Panc1 (cell line): ENCODE data around the gene NME4.

Experiments used
- POLR2AphosphoS5 ChIP-seq: IDR thresholded peaks from 2 replicates; pipeline ENCODE4 v1.6.1; 2012; ENCODE audit warnings: mild to moderate bottlenecking, low read depth, low read length, moderate library complexity
- SIN3A ChIP-seq: IDR thresholded peaks from 2 replicates; pipeline ENCODE4 v1.6.1; 2012; ENCODE audit warnings: low read depth, mild to moderate bottlenecking, low read length, moderate library complexity, borderline replicate concordance; ENCODE audit not compliant: insufficient read depth
- TCF7L2 ChIP-seq: IDR thresholded peaks from 2 replicates; pipeline ENCODE4 v1.6.1; 2011; ENCODE audit warnings: mild to moderate bottlenecking, low read depth, low read length, inconsistent platforms
- TF ChIP-seq, protein P1 (sequence below): fragments of 450-650 bp; IDR thresholded peaks from 2 replicates; pipeline ENCODE4 v1.5.1; 2017; ENCODE audit warnings: mild to moderate bottlenecking
- TF ChIP-seq, protein P2 (sequence below), 2 experiments: IDR thresholded peaks; 2 replicates each; pipeline ENCODE4 v1.6.1; 2011 to 2012; ENCODE audit warnings: low read depth in 2 of 2, control low read depth in 1 of 2, low read length in 1 of 2, mild to moderate bottlenecking in 1 of 2, moderate library complexity in 1 of 2; ENCODE audit not compliant: insufficient read depth in 1 of 2

DNA sequence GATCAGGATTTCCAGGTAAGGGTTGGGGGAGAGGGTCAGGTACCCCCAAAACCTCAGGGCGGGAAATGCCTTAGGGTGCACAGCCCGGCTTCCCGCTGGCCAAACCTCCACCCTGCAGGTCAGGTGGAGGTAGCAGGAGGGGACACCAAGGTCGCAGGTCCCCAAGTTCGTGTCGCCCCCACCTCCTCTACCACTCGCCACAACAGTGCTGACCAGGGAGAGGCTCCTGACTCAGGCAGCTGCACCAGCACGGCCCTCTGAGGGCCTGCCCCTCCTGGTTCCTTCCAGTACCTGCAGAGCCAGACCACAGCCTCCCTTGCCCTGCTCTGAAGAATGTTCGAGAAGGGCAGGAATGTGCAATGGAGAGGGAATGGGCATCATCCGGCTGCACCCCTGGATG, 30.5 kb upstream of the NME4 start:
- TF ChIP-seq, protein P1, sequence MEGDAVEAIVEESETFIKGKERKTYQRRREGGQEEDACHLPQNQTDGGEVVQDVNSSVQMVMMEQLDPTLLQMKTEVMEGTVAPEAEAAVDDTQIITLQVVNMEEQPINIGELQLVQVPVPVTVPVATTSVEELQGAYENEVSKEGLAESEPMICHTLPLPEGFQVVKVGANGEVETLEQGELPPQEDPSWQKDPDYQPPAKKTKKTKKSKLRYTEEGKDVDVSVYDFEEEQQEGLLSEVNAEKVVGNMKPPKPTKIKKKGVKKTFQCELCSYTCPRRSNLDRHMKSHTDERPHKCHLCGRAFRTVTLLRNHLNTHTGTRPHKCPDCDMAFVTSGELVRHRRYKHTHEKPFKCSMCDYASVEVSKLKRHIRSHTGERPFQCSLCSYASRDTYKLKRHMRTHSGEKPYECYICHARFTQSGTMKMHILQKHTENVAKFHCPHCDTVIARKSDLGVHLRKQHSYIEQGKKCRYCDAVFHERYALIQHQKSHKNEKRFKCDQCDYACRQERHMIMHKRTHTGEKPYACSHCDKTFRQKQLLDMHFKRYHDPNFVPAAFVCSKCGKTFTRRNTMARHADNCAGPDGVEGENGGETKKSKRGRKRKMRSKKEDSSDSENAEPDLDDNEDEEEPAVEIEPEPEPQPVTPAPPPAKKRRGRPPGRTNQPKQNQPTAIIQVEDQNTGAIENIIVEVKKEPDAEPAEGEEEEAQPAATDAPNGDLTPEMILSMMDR: no peak
- TF ChIP-seq POLR2AphosphoS5: no peak
- TF ChIP-seq, protein P2, sequence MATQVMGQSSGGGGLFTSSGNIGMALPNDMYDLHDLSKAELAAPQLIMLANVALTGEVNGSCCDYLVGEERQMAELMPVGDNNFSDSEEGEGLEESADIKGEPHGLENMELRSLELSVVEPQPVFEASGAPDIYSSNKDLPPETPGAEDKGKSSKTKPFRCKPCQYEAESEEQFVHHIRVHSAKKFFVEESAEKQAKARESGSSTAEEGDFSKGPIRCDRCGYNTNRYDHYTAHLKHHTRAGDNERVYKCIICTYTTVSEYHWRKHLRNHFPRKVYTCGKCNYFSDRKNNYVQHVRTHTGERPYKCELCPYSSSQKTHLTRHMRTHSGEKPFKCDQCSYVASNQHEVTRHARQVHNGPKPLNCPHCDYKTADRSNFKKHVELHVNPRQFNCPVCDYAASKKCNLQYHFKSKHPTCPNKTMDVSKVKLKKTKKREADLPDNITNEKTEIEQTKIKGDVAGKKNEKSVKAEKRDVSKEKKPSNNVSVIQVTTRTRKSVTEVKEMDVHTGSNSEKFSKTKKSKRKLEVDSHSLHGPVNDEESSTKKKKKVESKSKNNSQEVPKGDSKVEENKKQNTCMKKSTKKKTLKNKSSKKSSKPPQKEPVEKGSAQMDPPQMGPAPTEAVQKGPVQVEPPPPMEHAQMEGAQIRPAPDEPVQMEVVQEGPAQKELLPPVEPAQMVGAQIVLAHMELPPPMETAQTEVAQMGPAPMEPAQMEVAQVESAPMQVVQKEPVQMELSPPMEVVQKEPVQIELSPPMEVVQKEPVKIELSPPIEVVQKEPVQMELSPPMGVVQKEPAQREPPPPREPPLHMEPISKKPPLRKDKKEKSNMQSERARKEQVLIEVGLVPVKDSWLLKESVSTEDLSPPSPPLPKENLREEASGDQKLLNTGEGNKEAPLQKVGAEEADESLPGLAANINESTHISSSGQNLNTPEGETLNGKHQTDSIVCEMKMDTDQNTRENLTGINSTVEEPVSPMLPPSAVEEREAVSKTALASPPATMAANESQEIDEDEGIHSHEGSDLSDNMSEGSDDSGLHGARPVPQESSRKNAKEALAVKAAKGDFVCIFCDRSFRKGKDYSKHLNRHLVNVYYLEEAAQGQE (IDR thresholded peaks at IDR 0.05; ENCODE audit: insufficient read depth in 1 of 2, low read depth in 2 of 2, low read length in 1 of 2): no peak
- TF ChIP-seq SIN3A: no peak
- no peak for TF ChIP-seq TCF7L2
